WERI-Rb-1 (cell line): Measurements from ENCODE around the gene CNTNAP2.

Experiments
- DNase-seq: peaks from one replicate; pipeline ENCODE4 v3.0.0-alpha.2; 2020
- H3K27ac ChIP-seq: fragments of 250-450 bp; sonication (Bioruptor Pico); 2 replicates; pipeline ENCODE4 v1.5.1; 2020; ENCODE audit warnings: mild to moderate bottlenecking, moderate library complexity
- H3K27me3 ChIP-seq: fragments of 250-450 bp; sonication (Bioruptor Pico); 2 replicates; pipeline ENCODE4 v1.5.1; 2021; ENCODE audit warnings: mild to moderate bottlenecking, low read depth, moderate library complexity; ENCODE audit not compliant: insufficient read depth, severe bottlenecking
- H3K36me3 ChIP-seq: fragments of 250-450 bp; sonication (Bioruptor Pico); 2 replicates; pipeline ENCODE4 v1.5.1; 2020; ENCODE audit warnings: mild to moderate bottlenecking, moderate library complexity
- H3K4me3 ChIP-seq: 2 replicates; pipeline ENCODE4 v1.5.1; 2011; ENCODE audit warnings: low read depth, mild to moderate bottlenecking, control low read depth, low read length
- H3K9me3 ChIP-seq: fragments of 250-450 bp; sonication (Bioruptor Pico); 2 replicates; pipeline ENCODE4 v1.5.1; 2021; ENCODE audit warnings: mild to moderate bottlenecking, moderate library complexity; ENCODE audit not compliant: severe bottlenecking
- TF ChIP-seq, protein P1 (sequence below): IDR thresholded peaks from 2 replicates; pipeline ENCODE4 v1.5.1; 2011; ENCODE audit warnings: low read depth, mild to moderate bottlenecking, control low read depth, inconsistent platforms, low read length

Gene CNTNAP2

GRCh38 chr7:148371280-148371937 lies 2254.8 kb downstream of the CNTNAP2 start:
- TF ChIP-seq, protein P1, sequence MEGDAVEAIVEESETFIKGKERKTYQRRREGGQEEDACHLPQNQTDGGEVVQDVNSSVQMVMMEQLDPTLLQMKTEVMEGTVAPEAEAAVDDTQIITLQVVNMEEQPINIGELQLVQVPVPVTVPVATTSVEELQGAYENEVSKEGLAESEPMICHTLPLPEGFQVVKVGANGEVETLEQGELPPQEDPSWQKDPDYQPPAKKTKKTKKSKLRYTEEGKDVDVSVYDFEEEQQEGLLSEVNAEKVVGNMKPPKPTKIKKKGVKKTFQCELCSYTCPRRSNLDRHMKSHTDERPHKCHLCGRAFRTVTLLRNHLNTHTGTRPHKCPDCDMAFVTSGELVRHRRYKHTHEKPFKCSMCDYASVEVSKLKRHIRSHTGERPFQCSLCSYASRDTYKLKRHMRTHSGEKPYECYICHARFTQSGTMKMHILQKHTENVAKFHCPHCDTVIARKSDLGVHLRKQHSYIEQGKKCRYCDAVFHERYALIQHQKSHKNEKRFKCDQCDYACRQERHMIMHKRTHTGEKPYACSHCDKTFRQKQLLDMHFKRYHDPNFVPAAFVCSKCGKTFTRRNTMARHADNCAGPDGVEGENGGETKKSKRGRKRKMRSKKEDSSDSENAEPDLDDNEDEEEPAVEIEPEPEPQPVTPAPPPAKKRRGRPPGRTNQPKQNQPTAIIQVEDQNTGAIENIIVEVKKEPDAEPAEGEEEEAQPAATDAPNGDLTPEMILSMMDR: no peak
- Histone ChIP-seq H3K36me3 (no peaks in the 10 kb centered on the region), H3K9me3 (no peaks in the 10 kb centered on the region), H3K27ac (no peak overlapping the region), H3K27me3 (no peaks in the 10 kb centered on the region), H3K4me3 (no peak overlapping the region)
- DNase-seq: no peak

DNA sequence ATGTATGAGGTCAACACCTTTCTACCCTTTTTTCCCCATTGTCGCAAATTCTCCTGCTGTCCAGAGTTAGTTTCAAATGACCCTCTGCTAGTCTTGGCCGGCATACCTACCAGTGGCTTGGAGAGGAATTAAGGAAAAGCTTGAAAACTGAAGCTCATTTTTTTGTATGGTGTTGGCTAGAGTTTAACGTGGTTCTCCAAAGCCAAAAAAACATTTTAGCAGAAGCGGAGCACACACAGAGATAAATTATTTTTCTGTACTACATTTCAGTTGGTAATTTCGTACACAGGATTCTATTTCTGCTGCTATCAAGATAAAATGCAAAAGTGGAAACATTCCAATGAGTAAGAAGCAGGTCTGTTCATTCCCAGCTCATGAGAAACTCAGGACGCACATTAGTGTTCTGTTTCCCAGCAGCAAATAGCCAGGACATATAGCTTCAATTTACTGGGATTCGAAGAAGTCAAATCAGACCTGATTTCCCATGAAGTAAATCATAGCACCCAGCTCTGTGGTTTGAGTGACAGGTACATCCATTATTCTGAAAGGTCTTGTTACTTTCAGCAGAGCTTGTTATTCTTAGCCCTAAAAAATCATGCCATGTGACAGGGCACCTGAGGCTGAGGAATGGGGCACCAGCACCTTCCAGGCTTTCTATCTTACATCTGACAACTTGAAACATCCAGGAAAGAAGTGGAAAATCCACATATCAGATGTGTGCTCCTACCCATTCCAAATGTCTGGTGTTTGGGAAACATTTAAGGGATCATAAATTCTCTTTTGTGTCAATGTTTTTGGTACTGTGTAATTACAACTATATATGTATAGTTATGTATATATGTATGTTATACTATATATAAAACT lies 2258.0 kb downstream of the CNTNAP2 start:
- H3K36me3 ChIP-seq: no peaks in the 10 kb centered on the region
- H3K9me3 ChIP-seq: no peaks in the 10 kb centered on the region
- H3K4me3 ChIP-seq: no peak overlapping the region
- DNase-seq: no peak
- TF ChIP-seq, protein P1: no peak
- H3K27ac ChIP-seq: no peak overlapping the region
- H3K27me3 ChIP-seq: no peaks in the 10 kb centered on the region

GRCh38 chr7:148379677-148380076 lies 2263.1 kb downstream of the CNTNAP2 start:
- no peak for DNase-seq
- TF ChIP-seq, protein P1: no peak
- H3K4me3 ChIP-seq: no peak overlapping the region
- no peaks in the 10 kb centered on the region for H3K27me3 ChIP-seq
- peaks cover 2% of the 10 kb centered on the region for H3K9me3 ChIP-seq
- H3K27ac ChIP-seq: peak overlapping the region; percentile 87
- H3K36me3 ChIP-seq: peaks cover 12% of the 10 kb centered on the region

- DNase-seq: peak; percentile 86
- TF ChIP-seq, protein P1: no peak
- Histone ChIP-seq H3K4me3 (peak overlapping the region; percentile 33), H3K27ac (peak overlapping the region; percentile 87), H3K27me3 (no peaks in the 10 kb centered on the region), H3K9me3 (peaks cover 2% of the 10 kb centered on the region), H3K36me3 (peaks cover 19% of the 10 kb centered on the region)
Observed at GRCh38 chr7:148380596-148381419, 2264.2 kb downstream of the CNTNAP2 start.

- no peaks in the 10 kb centered on the region for H3K27me3 ChIP-seq
- TF ChIP-seq, protein P1: no peak
Observed at GRCh38 chr7:148382596-148382995, 2266.0 kb downstream of the CNTNAP2 start.

More at GRCh38 chr7:148382596-148382995, 2266.0 kb downstream of the CNTNAP2 start:
- Histone ChIP-seq H3K4me3 (no peak overlapping the region), H3K27ac (no peak overlapping the region), H3K9me3 (peaks cover 2% of the 10 kb centered on the region), H3K36me3 (peaks cover 19% of the 10 kb centered on the region)
- DNase-seq: no peak
